IPS DF 4.7 (cell line): ENCODE results near the gene CTSS.
"Not testable (repeated sequence)": the region's sequence is repeated elsewhere in the genome, so short reads cannot be mapped to it uniquely, and the experiment has no call there.

Experiments used
- DNase-seq: peaks from one replicate; pipeline ENCODE4 v3.0.0-alpha.2; 2013; ENCODE audit warnings: low spot score; ENCODE audit errors: extremely low read depth

CTSS gene

GRCh38 chr1:150765296-150765976 lies at the start of gene CTSS:
Gene CTSS (minus strand): TSS chr1:150765778. CDS start chr1:150764763, 1,015 bp downstream.
- DNase-seq, result no peak

GRCh38 chr1:150813028-150813707 lies 47.6 kb upstream of the CTSS start:
- DNase-seq, result no peak

- no peak for DNase-seq
These were observed 45.5 kb upstream of the CTSS start for GRCh38 chr1:150810958-150811659.

- no peak for DNase-seq
These were observed 44.1 kb upstream of the CTSS start for GRCh38 chr1:150809651-150810050.

DNA sequence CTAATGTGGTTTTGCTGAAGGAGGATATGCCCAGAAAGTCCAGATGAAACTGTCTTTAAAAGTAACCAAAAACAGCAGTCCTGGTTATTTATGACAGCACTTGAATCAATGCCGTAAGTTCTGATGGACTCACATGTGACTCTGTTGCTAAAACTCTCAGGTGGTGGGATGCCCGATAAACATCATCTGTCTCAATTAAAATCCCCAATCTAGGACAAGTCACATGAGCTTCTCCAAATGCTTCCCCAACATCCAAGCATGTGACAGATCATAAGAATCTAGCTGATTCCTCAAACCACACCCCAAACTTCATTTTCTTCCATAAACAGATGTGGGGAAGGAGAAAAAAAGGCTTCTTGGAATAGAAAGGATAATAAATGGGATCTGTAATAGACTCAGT lies 43.3 kb upstream of the CTSS start:
- no peak for DNase-seq

- no peak for DNase-seq
These were observed 42.5 kb upstream of the CTSS start, which contains the start of gene CTSK for GRCh38 chr1:150808121-150808520. Gene CTSK (minus strand): TSS chr1:150808260. CDS start chr1:150806805, 1,455 bp downstream.

GRCh38 chr1:150807249-150808023 lies 41.9 kb upstream of the CTSS start:
- no peak for DNase-seq

- no peak for DNase-seq
These were observed 40.3 kb upstream of the CTSS start for GRCh38 chr1:150805899-150806298.

- DNase-seq, result no peak
These were observed 39.1 kb upstream of the CTSS start for GRCh38 chr1:150804671-150805070.

DNA sequence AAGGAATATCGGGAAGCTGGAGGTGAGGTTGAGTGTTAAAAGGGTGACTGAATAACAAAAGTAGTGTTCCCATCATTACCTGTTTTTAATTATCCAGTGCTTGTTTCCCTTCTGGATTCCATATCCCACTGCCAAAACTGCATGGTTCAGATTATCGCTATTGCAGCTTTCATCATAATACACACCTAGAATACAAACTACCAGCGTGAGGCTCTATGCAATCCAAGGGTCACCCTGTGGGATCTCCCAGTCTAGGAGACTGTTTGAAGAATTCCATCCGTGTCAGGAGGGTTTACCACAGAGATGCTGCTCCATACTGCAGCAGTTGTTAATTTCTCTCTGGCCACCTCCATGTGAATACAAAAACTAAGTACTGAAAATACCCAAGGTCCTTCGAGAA lies 33.5 kb upstream of the CTSS start:
- DNase-seq, result no peak

DNA sequence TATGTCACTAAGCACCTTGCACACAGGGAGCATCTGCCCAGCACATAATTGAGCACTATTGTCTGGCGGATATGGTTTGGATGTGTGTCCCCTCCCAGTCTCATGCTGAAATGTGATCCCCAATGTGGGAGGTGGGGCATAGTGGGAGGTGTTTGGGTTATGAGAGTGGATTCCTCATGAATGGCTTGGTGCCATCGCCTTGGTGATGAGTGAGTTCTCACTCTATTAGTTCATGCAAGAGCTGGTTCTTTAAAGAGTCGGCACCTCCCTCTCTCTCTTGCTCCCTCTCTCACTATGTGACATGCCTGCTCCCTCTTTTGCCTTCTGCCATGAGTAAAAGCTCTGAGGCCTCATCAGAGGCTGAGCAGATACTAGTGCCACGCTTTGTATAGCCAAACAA lies 32.9 kb upstream of the CTSS start:
- DNase-seq, result no peak

DNA sequence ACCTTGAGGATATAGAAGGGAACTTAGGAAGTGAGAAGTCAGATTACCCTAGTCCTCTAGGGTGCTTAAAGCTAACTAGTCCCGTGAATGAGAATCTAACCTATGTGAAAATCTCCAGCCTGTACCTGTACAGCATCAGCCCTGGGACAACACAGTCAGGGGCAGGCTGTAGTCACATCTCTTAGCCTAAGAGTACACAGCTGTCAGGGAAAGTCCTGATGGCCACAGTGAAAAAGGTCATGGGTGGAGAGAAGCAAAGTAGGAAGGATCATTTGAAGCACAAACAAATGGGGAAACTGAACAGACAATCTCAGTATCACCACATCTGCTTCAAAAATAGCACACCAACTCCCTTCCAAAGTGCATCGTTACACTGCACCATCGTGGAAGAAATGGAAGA lies 30.8 kb upstream of the CTSS start:
- DNase-seq, result no peak

DNA sequence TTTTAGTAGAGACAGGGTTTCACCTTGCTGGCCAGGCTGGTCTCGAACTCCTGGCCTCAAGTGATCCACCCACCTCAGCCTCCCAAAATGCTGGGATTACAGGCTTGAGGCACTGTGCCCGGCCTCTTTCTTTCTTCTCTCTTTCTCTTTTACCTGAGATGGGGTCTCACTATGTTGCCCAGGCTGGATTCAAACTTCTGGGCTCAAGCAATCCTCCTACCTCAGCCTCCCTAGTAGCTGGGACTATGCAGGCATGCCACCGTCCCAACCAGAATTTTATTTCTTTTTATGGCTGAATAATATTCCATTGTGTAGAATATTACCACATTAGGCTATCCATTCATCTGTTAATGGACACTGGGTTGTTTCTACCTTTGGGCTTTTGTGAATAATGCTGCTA lies 28.2 kb upstream of the CTSS start:
- DNase-seq, result not testable (repeated sequence)

DNA sequence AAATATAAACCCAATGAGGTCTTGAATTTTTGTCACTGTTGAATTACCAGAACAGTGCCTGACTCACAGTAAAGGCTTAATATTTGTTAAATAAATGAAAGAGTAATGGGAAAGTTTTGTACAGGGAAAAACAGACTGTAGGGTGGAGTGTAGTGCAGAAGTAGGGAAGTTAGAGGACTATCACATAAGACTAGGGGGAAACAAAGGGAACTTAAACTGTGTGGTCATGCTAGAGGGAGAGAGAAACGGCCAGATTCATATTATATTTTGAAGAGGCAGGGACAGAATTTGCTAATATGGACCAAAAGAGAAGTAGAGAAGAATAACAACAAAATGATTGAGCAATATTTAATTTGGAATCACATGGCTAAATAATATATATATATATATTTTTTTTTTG lies 27.6 kb upstream of the CTSS start:
- no peak for DNase-seq

DNA sequence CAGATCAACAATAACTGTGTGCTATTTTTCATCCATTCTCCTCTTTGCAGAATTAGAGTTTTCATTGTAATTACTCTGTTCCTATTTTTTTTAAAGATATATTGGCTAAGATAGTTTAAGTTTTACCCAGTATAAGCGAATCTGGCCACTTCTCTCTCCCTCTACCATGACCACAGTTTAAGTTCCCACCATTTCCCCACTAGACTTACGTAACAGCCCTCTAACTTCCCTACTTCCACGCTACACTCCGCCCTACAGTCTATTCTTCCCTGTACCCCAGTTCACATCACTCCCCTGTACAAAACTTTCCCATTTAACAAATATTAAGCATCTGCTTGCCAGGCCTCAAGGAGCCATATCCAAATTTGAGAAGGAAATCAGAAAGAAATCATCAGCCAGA lies 26.0 kb upstream of the CTSS start:
- no peak for DNase-seq

GRCh38 chr1:150789396-150789795 lies 23.8 kb upstream of the CTSS start:
- DNase-seq, result no peak

DNA sequence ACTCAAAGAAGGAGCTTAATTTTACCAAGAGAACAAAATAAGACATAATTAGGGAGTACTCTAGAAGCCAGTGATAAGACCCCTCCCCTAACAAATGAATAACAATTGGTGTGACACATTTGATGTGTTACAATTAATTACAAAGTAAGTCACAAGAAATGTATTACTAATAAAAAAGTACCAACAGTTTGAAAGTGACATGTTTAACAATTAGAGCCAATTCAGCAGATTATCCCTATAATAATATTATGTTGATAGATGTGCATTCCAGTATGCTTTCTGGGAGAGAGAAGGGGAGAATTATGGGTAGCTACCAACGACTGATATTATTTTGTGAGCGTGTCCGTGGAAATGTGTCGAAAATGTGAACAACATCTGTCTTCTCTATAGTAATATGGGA lies 23.4 kb upstream of the CTSS start:
- DNase-seq, result no peak

DNA sequence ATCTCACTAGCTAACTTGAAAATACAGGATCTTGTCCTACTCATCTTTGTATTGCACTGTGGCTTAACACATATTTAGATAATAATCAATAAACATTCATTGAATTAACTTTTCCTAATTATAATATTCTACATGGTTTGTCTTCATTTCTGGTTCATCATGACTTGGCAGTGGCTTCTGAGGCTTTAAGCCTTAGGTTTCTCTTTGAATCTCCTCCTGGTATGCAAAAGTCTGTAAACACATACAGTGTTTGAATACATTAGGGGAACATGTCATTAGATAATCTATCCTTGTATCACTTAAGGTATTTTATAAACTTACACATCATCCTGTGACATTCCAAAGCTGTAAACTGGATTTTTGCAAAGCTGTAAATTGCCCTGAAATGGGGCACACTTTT lies 21.9 kb upstream of the CTSS start:
- DNase-seq, result no peak

- no peak for DNase-seq
These were observed 14.9 kb upstream of the CTSS start for GRCh38 chr1:150780510-150780909.

DNA sequence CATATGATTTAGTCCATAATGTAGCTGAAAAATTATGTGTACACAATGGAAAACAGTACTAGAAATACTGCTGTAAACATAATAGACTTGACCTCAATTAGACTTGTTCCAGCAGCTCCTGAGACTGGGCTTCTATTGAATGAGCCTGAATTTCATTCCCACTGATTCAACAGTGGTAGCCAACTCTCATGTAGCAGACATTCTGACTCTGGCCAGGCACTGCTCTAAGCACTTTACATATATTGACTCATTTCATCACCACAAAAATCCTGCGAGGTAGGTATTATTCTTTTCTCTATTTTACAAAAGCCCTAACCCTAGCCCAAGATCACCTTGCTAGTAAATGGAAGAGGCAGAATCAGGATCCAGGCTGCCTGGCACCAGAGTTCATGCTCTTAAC lies 12.8 kb upstream of the CTSS start:
- DNase-seq, result no peak

DNA sequence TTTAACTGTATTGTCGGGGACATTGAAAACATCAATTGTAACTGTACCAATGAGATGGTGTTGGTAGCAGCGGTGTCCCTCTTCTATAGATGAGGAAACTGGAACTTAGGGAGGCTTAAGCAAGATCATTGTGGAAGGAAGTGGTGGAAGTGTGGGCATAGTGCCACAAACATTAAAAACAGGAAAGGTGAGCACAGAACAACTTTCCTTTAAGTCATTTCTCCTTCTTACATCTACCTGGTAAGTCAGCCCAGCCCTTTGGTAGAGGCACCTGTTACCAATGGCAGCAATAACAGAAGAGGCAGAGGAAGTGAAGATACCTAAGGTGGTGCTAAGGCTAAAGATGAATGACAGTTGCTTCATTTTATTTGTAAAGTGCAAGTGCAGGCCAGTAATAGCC lies 12.0 kb upstream of the CTSS start:
- DNase-seq, result no peak
